Neural cell (in vitro differentiated cells): ENCODE measurements around the gene AVEN.

Source experiments
- POLR2AphosphoS5 ChIP-seq: IDR thresholded peaks from 2 replicates; pipeline ENCODE4 v1.6.1; 2012
- TF ChIP-seq, protein P1 (sequence below): fragments of 450-650 bp; IDR thresholded peaks from 2 replicates; pipeline ENCODE4 v1.5.1; 2014; ENCODE audit warnings: antibody characterized with exemption, mild to moderate bottlenecking, moderate library complexity; ENCODE audit not compliant: poor library complexity, severe bottlenecking

DNA sequence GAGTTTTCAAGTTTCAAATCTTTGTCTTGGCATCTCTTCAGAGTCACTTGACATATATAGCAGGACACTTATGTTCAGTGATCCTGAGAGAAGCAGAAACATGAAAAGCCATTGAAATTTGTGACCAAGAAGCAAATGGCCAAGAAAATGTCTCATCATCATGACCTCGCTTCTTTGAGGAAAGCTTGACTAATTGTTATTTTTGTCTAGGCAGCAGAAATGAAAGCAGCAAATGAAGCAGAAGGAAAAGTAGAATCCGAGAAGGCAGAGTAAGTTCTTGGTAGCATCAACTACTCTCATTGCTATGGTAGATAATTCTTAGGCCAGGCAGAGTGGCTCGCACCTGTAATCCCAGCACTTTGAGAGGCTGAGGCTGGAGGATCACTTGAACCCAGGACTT lies 198.4 kb downstream of the AVEN start:
- TF ChIP-seq, protein P1, sequence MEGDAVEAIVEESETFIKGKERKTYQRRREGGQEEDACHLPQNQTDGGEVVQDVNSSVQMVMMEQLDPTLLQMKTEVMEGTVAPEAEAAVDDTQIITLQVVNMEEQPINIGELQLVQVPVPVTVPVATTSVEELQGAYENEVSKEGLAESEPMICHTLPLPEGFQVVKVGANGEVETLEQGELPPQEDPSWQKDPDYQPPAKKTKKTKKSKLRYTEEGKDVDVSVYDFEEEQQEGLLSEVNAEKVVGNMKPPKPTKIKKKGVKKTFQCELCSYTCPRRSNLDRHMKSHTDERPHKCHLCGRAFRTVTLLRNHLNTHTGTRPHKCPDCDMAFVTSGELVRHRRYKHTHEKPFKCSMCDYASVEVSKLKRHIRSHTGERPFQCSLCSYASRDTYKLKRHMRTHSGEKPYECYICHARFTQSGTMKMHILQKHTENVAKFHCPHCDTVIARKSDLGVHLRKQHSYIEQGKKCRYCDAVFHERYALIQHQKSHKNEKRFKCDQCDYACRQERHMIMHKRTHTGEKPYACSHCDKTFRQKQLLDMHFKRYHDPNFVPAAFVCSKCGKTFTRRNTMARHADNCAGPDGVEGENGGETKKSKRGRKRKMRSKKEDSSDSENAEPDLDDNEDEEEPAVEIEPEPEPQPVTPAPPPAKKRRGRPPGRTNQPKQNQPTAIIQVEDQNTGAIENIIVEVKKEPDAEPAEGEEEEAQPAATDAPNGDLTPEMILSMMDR, result no peak
- no peak for TF ChIP-seq POLR2AphosphoS5
